Stimulated activated naive CD8-positive, alpha-beta T cell treated with anti-CD3 and anti-CD28 coated beads, Interleukin-15, amount 100 ng/mL, for 72 hours (primary cell): ENCODE results near the gene IL34.

Source experiments
- ATAC-seq: fragments of 150-1000 bp; cut with Tn5 transposase; 2 replicates; pipeline ENCODE4 v1.10.0; 2021; ENCODE audit warnings: mild to moderate bottlenecking, moderate library complexity
- DNase-seq, 2 donors: peaks; one replicate each; pipeline ENCODE4 v3.0.0; 2021 to 2022
- H3K27ac Mint-ChIP-seq, 2 donors: one replicate each; pipeline ENCODE4 v1.8.0; 2022; ENCODE audit warnings: mild to moderate bottlenecking in 2 of 2, mixed read lengths in 2 of 2, moderate library complexity in 2 of 2
- H3K27me3 Mint-ChIP-seq: one replicate; pipeline ENCODE4 v1.8.0; 2022; ENCODE audit warnings: mixed read lengths
- H3K4me1 Mint-ChIP-seq: one replicate; pipeline ENCODE4 v1.8.0; 2022; ENCODE audit warnings: mild to moderate bottlenecking, mixed read lengths
- H3K4me3 Mint-ChIP-seq, 2 donors: one replicate each; pipeline ENCODE4 v1.8.0; 2022; ENCODE audit warnings: mild to moderate bottlenecking in 2 of 2, mixed read lengths in 2 of 2, moderate library complexity in 1 of 2
- H3K9me3 Mint-ChIP-seq, 2 donors: one replicate each; pipeline ENCODE4 v1.8.0; 2022; ENCODE audit warnings: mixed read lengths in 2 of 2

Gene IL34

GRCh38 chr16:70694088-70694867, 47.9 kb downstream of the IL34 start:
- Mint-ChIP-seq H3K27ac (no peak overlapping the region), H3K4me3 (no peak overlapping the region), H3K9me3 (no peaks in the 10 kb centered on the region), H3K4me1 (peaks cover 57% of the 10 kb centered on the region), H3K27me3 (no peaks in the 10 kb centered on the region)
- DNase-seq (no peak), ATAC-seq (no peak)

GRCh38 chr16:70694868-70695218, 48.5 kb downstream of the IL34 start:
- H3K9me3 Mint-ChIP-seq, result no peaks in the 10 kb centered on the region
- H3K27ac Mint-ChIP-seq, result no peak overlapping the region
- no peaks in the 10 kb centered on the region for H3K27me3 Mint-ChIP-seq
- no peak for DNase-seq
- ATAC-seq, result no peak
- peaks cover 60% of the 10 kb centered on the region for H3K4me1 Mint-ChIP-seq
- H3K4me3 Mint-ChIP-seq, result no peak overlapping the region

GRCh38 chr16:70695331-70696070, 49.1 kb downstream of the IL34 start:
- ATAC-seq, result no peak
- H3K27me3 Mint-ChIP-seq, result no peaks in the 10 kb centered on the region
- H3K4me3 Mint-ChIP-seq, result peak overlapping the region in 1 of 2 donors; percentile 64
- H3K9me3 Mint-ChIP-seq, result no peaks in the 10 kb centered on the region
- peak overlapping the region in 1 of 2 donors; percentile 58 for H3K27ac Mint-ChIP-seq
- H3K4me1 Mint-ChIP-seq, result peaks cover 60% of the 10 kb centered on the region
- DNase-seq, result no peak

GRCh38 chr16:70696355-70696754, 50.0 kb downstream of the IL34 start:
- Mint-ChIP-seq H3K4me3 (peak overlapping the region; percentile 62 to 64), H3K27me3 (no peaks in the 10 kb centered on the region), H3K9me3 (no peaks in the 10 kb centered on the region), H3K4me1 (peaks cover 60% of the 10 kb centered on the region), H3K27ac (peak overlapping the region; percentile 83 to 94)
- DNase-seq (no peak), ATAC-seq (no peak)

- H3K9me3 Mint-ChIP-seq, result no peaks in the 10 kb centered on the region
- ATAC-seq, result peak; percentile 86
- DNase-seq, result peak; percentile 44 to 70
- peak overlapping the region; percentile 62 to 64 for H3K4me3 Mint-ChIP-seq
- no peaks in the 10 kb centered on the region for H3K27me3 Mint-ChIP-seq
- peaks cover 60% of the 10 kb centered on the region for H3K4me1 Mint-ChIP-seq
- peak overlapping the region; percentile 76 to 94 for H3K27ac Mint-ChIP-seq
These were observed 50.7 kb downstream of the IL34 start for GRCh38 chr16:70696952-70697593.

GRCh38 chr16:70697594-70698170, 51.3 kb downstream of the IL34 start:
- H3K4me1 Mint-ChIP-seq, result peaks cover 60% of the 10 kb centered on the region
- ATAC-seq, result no peak
- H3K27me3 Mint-ChIP-seq, result no peaks in the 10 kb centered on the region
- H3K27ac Mint-ChIP-seq, result peak overlapping the region; percentile 40 to 90
- peak overlapping the region in 1 of 2 donors; percentile 64 for H3K4me3 Mint-ChIP-seq
- H3K9me3 Mint-ChIP-seq, result no peaks in the 10 kb centered on the region
- DNase-seq, result no peak

GRCh38 chr16:70698901-70699300, 52.5 kb downstream of the IL34 start:
- Mint-ChIP-seq H3K27ac (peak overlapping the region; percentile 60 to 94), H3K4me1 (peaks cover 53% of the 10 kb centered on the region), H3K4me3 (no peak overlapping the region), H3K9me3 (no peaks in the 10 kb centered on the region), H3K27me3 (no peaks in the 10 kb centered on the region)
- no peak for ATAC-seq
- DNase-seq, result no peak

GRCh38 chr16:70699696-70700095, 53.3 kb downstream of the IL34 start:
- H3K4me3 Mint-ChIP-seq, result no peak overlapping the region
- peaks cover 46% of the 10 kb centered on the region for H3K4me1 Mint-ChIP-seq
- no peaks in the 10 kb centered on the region for H3K9me3 Mint-ChIP-seq
- peak overlapping the region in 1 of 2 donors; percentile 94 for H3K27ac Mint-ChIP-seq
- DNase-seq (no peak), ATAC-seq (no peak)
- H3K27me3 Mint-ChIP-seq, result no peaks in the 10 kb centered on the region

- no peaks in the 10 kb centered on the region for H3K9me3 Mint-ChIP-seq
- H3K4me3 Mint-ChIP-seq, result no peak overlapping the region
- no peak for ATAC-seq
- no peak for DNase-seq
- no peak overlapping the region for H3K27ac Mint-ChIP-seq
- H3K4me1 Mint-ChIP-seq, result peaks cover 40% of the 10 kb centered on the region
- no peaks in the 10 kb centered on the region for H3K27me3 Mint-ChIP-seq
These were observed 54.0 kb downstream of the IL34 start for GRCh38 chr16:70700101-70701020.

GRCh38 chr16:70701036-70701435, 54.7 kb downstream of the IL34 start:
- Mint-ChIP-seq H3K4me1 (peaks cover 33% of the 10 kb centered on the region), H3K27ac (peak overlapping the region; percentile 88), H3K4me3 (no peak overlapping the region), H3K9me3 (no peaks in the 10 kb centered on the region), H3K27me3 (no peaks in the 10 kb centered on the region)
- no peak for ATAC-seq
- no peak for DNase-seq

- DNase-seq, result no peak
- Mint-ChIP-seq H3K27me3 (no peaks in the 10 kb centered on the region), H3K27ac (peak overlapping the region; percentile 78 to 88), H3K9me3 (no peaks in the 10 kb centered on the region), H3K4me3 (no peak overlapping the region), H3K4me1 (peaks cover 27% of the 10 kb centered on the region)
- no peak for ATAC-seq
These were observed 55.2 kb downstream of the IL34 start for GRCh38 chr16:70701596-70701995.

GRCh38 chr16:70701998-70702397, 55.6 kb downstream of the IL34 start:
- H3K4me1 Mint-ChIP-seq, result peaks cover 23% of the 10 kb centered on the region
- H3K27ac Mint-ChIP-seq, result no peak overlapping the region
- H3K27me3 Mint-ChIP-seq, result no peaks in the 10 kb centered on the region
- no peak overlapping the region for H3K4me3 Mint-ChIP-seq
- H3K9me3 Mint-ChIP-seq, result no peaks in the 10 kb centered on the region
- ATAC-seq, result no peak
- no peak for DNase-seq

GRCh38 chr16:70702624-70703023, 56.3 kb downstream of the IL34 start:
- no peak for DNase-seq
- peak overlapping the region; percentile 7 to 94 for H3K27ac Mint-ChIP-seq

GRCh38 chr16:70703041-70703834, 56.9 kb downstream of the IL34 start:
- Mint-ChIP-seq H3K9me3 (no peaks in the 10 kb centered on the region), H3K27me3 (no peaks in the 10 kb centered on the region), H3K27ac (peak overlapping the region in 1 of 2 donors; percentile 63), H3K4me3 (no peak overlapping the region), H3K4me1 (peaks cover 11% of the 10 kb centered on the region)
- no peak for DNase-seq
- no peak for ATAC-seq

More at GRCh38 chr16:70702624-70703023, 56.3 kb downstream of the IL34 start:
- Mint-ChIP-seq H3K27me3 (no peaks in the 10 kb centered on the region), H3K4me1 (peaks cover 17% of the 10 kb centered on the region), H3K4me3 (no peak overlapping the region), H3K9me3 (no peaks in the 10 kb centered on the region)
- ATAC-seq, result no peak
